HG03378 (cell line): ENCODE data around the gene CD300LF.

Experiments used
- ATAC-seq: cut with Tn5 transposase; IDR thresholded peaks from one replicate; pipeline ENCODE4 v1.9.1; 2021; ENCODE audit warnings: mild to moderate bottlenecking, moderate library complexity; ENCODE audit not compliant: unreplicated experiment

CD300LF gene

DNA sequence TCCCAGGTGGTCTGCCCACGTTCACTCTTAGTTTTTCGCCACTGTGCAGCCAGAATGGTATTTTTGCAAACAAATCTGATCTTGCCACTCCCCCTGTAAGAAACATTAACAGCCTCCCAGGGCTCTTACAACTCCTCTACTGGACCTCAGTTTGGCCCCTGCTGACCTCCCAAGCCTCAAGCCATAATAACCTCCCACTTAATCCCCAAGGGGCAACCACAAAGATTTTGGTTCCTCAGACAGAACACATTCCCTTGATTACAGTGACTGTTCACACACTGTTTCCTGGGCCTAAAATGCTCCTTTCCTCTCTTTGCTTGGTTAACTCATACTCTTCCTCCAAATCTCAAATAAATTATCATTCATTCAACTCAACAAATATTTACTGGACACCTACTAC is 67.7 kb downstream of the CD300LF start:
- no peak for ATAC-seq

DNA sequence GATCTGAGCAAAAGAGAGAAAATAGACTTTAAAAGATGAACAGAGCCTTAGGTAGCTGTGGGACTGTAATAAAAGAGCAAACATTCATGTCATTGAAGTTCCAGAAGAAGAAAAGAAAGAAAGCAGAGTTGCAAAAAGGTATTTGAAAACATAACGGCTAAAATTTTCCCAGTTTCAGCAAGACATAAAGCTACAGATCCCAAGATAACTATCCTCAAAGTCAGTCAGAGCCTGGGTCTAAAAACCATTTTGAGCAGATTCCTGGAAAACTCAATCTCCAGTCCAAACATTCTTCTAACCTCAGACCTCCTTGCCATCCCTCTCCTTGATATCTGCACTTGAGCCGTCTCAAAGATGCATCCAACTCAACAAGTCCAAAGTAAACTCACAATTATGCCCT is 68.3 kb downstream of the CD300LF start:
- no peak for ATAC-seq
